SJSA1 (cell line): Measurements from ENCODE around the gene CSH2. TPM values are rescaled to one million over a fixed set of nuclear protein-coding genes. Genes with fewer than 3 reads are reported as not detected.
A peak's percentile ranks its signal among the peaks of the same experiment; 100 is the strongest.

ENCODE experiments used
- DNase-seq, 2 experiments: peaks; one replicate each; pipeline ENCODE4 v3.0.0-alpha.2; 2015 to 2020; ENCODE audit warnings: low spot score in 2 of 2, low read depth in 1 of 2
- H3K27ac ChIP-seq: fragments of 250-450 bp; sonication (Bioruptor Pico); 2 replicates; pipeline ENCODE4 v1.5.1; 2020; ENCODE audit warnings: mild to moderate bottlenecking, moderate library complexity
- H3K27me3 ChIP-seq: fragments of 250-450 bp; sonication (Bioruptor Pico); replicated peaks from 2 replicates; pipeline ENCODE4 v1.5.1; 2020; ENCODE audit warnings: mild to moderate bottlenecking, moderate library complexity
- H3K36me3 ChIP-seq: fragments of 250-450 bp; sonication (Bioruptor Pico); 2 replicates; pipeline ENCODE4 v1.5.1; 2020; ENCODE audit warnings: mild to moderate bottlenecking
- H3K4me1 ChIP-seq: fragments of 250-450 bp; sonication (Bioruptor Pico); replicated peaks from 2 replicates; pipeline ENCODE4 v1.6.1; 2021; ENCODE audit warnings: mild to moderate bottlenecking
- H3K4me3 ChIP-seq: fragments of 250-450 bp; sonication (Bioruptor Pico); 2 replicates; pipeline ENCODE4 v1.5.1; 2020; ENCODE audit warnings: mild to moderate bottlenecking
- H3K9me3 ChIP-seq: fragments of 250-450 bp; sonication (Bioruptor Pico); replicated peaks from 2 replicates; pipeline ENCODE4 v1.5.1; 2020; ENCODE audit warnings: mild to moderate bottlenecking
- total RNA-seq: library from RNA; depleted of rRNA; stranded (reverse); fragments of >200 nt; shearing (Covaris generic); gene quantifications from 2 replicates; pipeline ENCODE4 v1.2.3, GENCODE V29; 2014; rRNA removed

The CSH2 gene
- total RNA-seq, 1 experiment from 2014 or later, result not detected

- DNase-seq, result peak in 1 of 2 experiments; percentile 44
- Histone ChIP-seq H3K4me3 (no peak overlapping the region), H3K9me3 (no peaks in the 10 kb centered on the region), H3K27ac (no peak overlapping the region), H3K4me1 (peaks cover 19% of the 10 kb centered on the region), H3K27me3 (no peaks in the 10 kb centered on the region), H3K36me3 (peaks cover 94% of the 10 kb centered on the region)
Observed at GRCh38 chr17:63830904-63831491, 42.5 kb downstream of the CSH2 start.

GRCh38 chr17:63830278-63830677 lies 43.2 kb downstream of the CSH2 start:
- H3K4me1 ChIP-seq, result peaks cover 24% of the 10 kb centered on the region
- DNase-seq, result peak in 1 of 2 experiments; percentile 28
- no peak overlapping the region for H3K4me3 ChIP-seq
- no peaks in the 10 kb centered on the region for H3K27me3 ChIP-seq
- peaks cover 94% of the 10 kb centered on the region for H3K36me3 ChIP-seq
- H3K27ac ChIP-seq, result no peak overlapping the region
- H3K9me3 ChIP-seq, result no peaks in the 10 kb centered on the region

GRCh38 chr17:63828936-63829335 lies 44.5 kb downstream of the CSH2 start:
- peaks cover 94% of the 10 kb centered on the region for H3K36me3 ChIP-seq
- no peak overlapping the region for H3K27ac ChIP-seq
- peaks cover 17% of the 10 kb centered on the region for H3K4me1 ChIP-seq
- DNase-seq, result no peak
- H3K4me3 ChIP-seq, result peak overlapping the region; percentile 84
- no peaks in the 10 kb centered on the region for H3K27me3 ChIP-seq
- no peaks in the 10 kb centered on the region for H3K9me3 ChIP-seq

- H3K9me3 ChIP-seq, result no peaks in the 10 kb centered on the region
- H3K27ac ChIP-seq, result peak overlapping the region; percentile 96
- no peak for DNase-seq
- peaks cover 17% of the 10 kb centered on the region for H3K4me1 ChIP-seq
- H3K27me3 ChIP-seq, result no peaks in the 10 kb centered on the region
- H3K4me3 ChIP-seq, result peak overlapping the region; percentile 84
- H3K36me3 ChIP-seq, result peaks cover 94% of the 10 kb centered on the region
Observed at GRCh38 chr17:63827801-63828221, 45.7 kb downstream of the CSH2 start.

GRCh38 chr17:63827002-63827800 lies 46.3 kb downstream of the CSH2 start, which contains the start of the genes FTSJ3 and PSMC5:
TSS of gene FTSJ3 (minus strand) at chr17:63827663. CDS start at chr17:63826902, 761 bp downstream.
TSS of gene PSMC5 (plus strand) at chr17:63827431. CDS start at chr17:63827491, 60 bp downstream.
- H3K4me1 ChIP-seq, result peaks cover 17% of the 10 kb centered on the region
- H3K4me3 ChIP-seq, result peak within 1 kb of the TSS; percentile 84
- DNase-seq, result peak; percentile 98 to 100
- no peaks in the 10 kb centered on the region for H3K27me3 ChIP-seq
- H3K36me3 ChIP-seq, result peaks cover 94% of the 10 kb centered on the region
- H3K27ac ChIP-seq, result peak within 1 kb of the TSS; percentile 96
- H3K9me3 ChIP-seq, result no peaks in the 10 kb centered on the region

GRCh38 chr17:63826468-63827001 lies 46.9 kb downstream of the CSH2 start:
- Histone ChIP-seq H3K36me3 (peaks cover 94% of the 10 kb centered on the region), H3K9me3 (no peaks in the 10 kb centered on the region), H3K4me1 (peaks cover 17% of the 10 kb centered on the region), H3K27ac (peak overlapping the region; percentile 96), H3K4me3 (peak overlapping the region; percentile 84), H3K27me3 (no peaks in the 10 kb centered on the region)
- no peak for DNase-seq

GRCh38 chr17:63824362-63824761 lies 49.1 kb downstream of the CSH2 start:
- Histone ChIP-seq H3K4me3 (no peak overlapping the region), H3K36me3 (peaks cover 91% of the 10 kb centered on the region), H3K27me3 (no peaks in the 10 kb centered on the region), H3K27ac (no peak overlapping the region), H3K4me1 (peaks cover 17% of the 10 kb centered on the region), H3K9me3 (no peaks in the 10 kb centered on the region)
- DNase-seq, result no peak

GRCh38 chr17:63823659-63824331 lies 49.7 kb downstream of the CSH2 start:
- Histone ChIP-seq H3K27ac (no peak overlapping the region), H3K4me1 (peaks cover 15% of the 10 kb centered on the region), H3K4me3 (no peak overlapping the region), H3K9me3 (no peaks in the 10 kb centered on the region), H3K36me3 (peaks cover 91% of the 10 kb centered on the region), H3K27me3 (no peaks in the 10 kb centered on the region)
- no peak for DNase-seq

GRCh38 chr17:63822537-63822936 lies 50.9 kb downstream of the CSH2 start:
- Histone ChIP-seq H3K27me3 (no peaks in the 10 kb centered on the region), H3K4me3 (no peak overlapping the region), H3K9me3 (no peaks in the 10 kb centered on the region), H3K27ac (no peak overlapping the region), H3K4me1 (peaks cover 10% of the 10 kb centered on the region), H3K36me3 (peaks cover 93% of the 10 kb centered on the region)
- DNase-seq, result peak in 1 of 2 experiments; percentile 27

Other genes with a start within 250 kb of the CSH2 start
- 26.5 and 35.2 TPM in 2 replicates for gene LIMD2, start 173.6 kb downstream of the CSH2 start, total RNA-seq
- gene STRADA, start 131.9 kb downstream of the CSH2 start, total RNA-seq, result 14.7 and 17.3 TPM in 2 replicates
- 106 and 125 TPM in 2 replicates for gene CCDC47, start 100.1 kb downstream of the CSH2 start, total RNA-seq
- gene DDX42, start 99.5 kb downstream of the CSH2 start, total RNA-seq, result 102 and 118 TPM in 2 replicates
- gene PSMC5, start 46.2 kb downstream of the CSH2 start, total RNA-seq, result 54.4 and 63.7 TPM in 2 replicates
- gene FTSJ3, start 46.0 kb downstream of the CSH2 start, total RNA-seq, result 68.9 and 80.2 TPM in 2 replicates
- 75.9 and 115 TPM in 2 replicates for gene SMARCD2, start 31.0 kb downstream of the CSH2 start, total RNA-seq
- gene GH2, start 8.3 kb upstream of the CSH2 start, total RNA-seq, result not detected in 2 replicates
- not detected in 2 replicates for gene CSH1, start 22.9 kb upstream of the CSH2 start, total RNA-seq
- gene CSHL1, start 37.6 kb upstream of the CSH2 start, total RNA-seq, result not detected in 2 replicates
- gene GH1, start 45.2 kb upstream of the CSH2 start, total RNA-seq, result not detected in 2 replicates
- gene CD79B, start 58.7 kb upstream of the CSH2 start, total RNA-seq, result not detected in 2 replicates
- not detected in 2 replicates for gene SCN4A, start 99.2 kb upstream of the CSH2 start, total RNA-seq
- gene PRR29, start 124.7 kb upstream of the CSH2 start, total RNA-seq, result 0.08 TPM in 1 of 2 replicates, not detected in the other
- gene ICAM2, start 147.0 kb upstream of the CSH2 start, total RNA-seq, result 0.87 TPM in 1 of 2 replicates, not detected in the other